ENCODE data around the gene IRF6.

Gene IRF6

DNA sequence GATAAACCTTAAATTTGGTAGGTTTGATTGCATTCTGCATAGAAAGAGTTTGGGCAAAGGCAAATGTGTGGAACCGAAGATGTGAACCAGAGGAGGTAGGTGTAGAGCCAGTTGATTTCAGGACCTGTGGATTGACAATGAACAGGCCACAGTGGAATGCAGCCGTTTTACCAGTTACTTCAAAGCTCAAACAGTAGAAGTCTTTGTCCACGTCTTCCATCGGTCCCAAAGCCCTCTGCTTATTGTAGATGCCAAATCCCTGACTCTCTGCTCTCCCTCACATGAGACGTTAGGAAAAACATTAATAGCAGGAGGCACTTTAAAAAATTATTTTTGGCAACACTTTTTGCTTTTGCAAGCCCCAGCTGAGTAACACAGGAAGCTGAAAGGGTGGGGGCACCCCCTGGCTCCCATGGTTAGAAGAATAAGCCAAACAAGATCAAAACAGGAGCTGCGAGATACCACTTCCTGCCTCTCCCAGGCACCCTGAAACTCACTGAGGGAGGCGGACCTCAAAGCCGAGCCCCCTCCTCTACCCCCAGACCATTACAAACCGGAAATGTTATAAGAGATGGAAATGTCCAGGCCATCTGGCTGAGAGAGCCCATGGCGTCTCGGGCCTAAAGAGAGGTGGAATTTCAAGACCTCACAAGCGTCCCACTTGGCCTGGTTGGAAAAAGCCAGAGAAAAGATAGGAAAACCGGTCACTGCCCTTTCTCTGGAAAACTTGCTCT, 36.6 kb downstream of the IRF6 start:
- no peak overlapping the region for H3K4me3 ChIP-seq (ENCODE audit: low read length)
- 0 out of 2 replicates have a peak, but pooled peaks cover 5% of the 10 kb centered on the region for H3K27me3 ChIP-seq (ENCODE audit: insufficient read depth, low read length)
- H3K4me1 ChIP-seq (ENCODE audit: insufficient read depth, low read length): no peaks in the 10 kb centered on the region
- H3K9me3 ChIP-seq (ENCODE audit: insufficient read depth, low read depth, low read length): peaks cover 7% of the 10 kb centered on the region; the same call in 1 of the 2 replicates
- no peaks in the 10 kb centered on the region for H3K36me3 ChIP-seq (ENCODE audit: insufficient read depth, low read depth, low read length)
- H3K9ac ChIP-seq (ENCODE audit: low read depth, low read length): no peak overlapping the region
- H3K27ac ChIP-seq (ENCODE audit: low read length): no peak overlapping the region

DNA sequence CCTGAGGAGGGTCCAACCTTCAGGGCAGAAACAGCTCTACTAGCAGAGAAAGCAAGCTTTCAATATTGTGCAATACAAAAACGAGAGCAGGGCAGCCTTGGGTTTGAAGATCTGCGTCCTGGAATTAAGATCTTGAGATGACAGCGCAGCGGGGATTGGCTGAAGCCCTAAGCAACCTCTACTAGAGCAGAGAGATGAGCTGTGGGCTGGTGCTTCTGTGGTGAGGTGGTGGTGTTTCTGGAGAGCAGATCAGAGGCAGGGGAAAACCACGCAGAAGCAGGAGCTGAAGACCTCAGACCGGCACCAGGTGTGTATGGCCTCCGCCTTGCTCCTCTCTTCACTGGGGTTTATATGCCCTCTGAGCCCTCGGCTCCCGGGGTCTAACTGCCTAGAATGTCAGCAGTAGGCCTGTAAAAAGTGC, 37.6 kb downstream of the IRF6 start:
- Histone ChIP-seq H3K27ac (ENCODE audit: low read length) (no peak overlapping the region), H3K27me3 (ENCODE audit: insufficient read depth, low read length) (0 out of 2 replicates have a peak, but pooled peaks cover 3% of the 10 kb centered on the region), H3K4me1 (ENCODE audit: insufficient read depth, low read length) (no peaks in the 10 kb centered on the region), H3K9me3 (ENCODE audit: insufficient read depth, low read depth, low read length) (peaks cover 7% of the 10 kb centered on the region; the same call in 1 of the 2 replicates), H3K4me3 (ENCODE audit: low read length) (no peak overlapping the region), H3K36me3 (ENCODE audit: insufficient read depth, low read depth, low read length) (no peaks in the 10 kb centered on the region), H3K9ac (ENCODE audit: low read depth, low read length) (no peak overlapping the region)

DNA sequence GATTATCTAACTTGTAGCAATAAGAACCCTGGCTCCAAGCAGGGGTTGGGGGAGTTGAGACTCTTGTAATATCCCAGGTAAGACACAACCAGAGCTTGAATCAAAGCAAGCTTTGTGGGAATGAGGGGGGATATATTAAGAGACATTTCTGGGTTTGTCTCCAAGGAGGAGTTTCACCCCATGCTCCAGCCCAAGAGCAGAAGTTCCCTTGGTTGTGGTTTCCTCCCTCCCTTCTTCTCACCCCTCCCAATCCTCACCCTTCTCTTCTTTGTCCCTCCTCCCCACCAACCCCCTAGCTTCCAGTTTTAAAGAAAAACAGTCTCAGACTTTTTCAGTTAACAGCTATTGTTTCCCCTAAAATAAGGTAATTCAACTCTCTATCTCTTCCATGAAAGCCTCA, 38.2 kb downstream of the IRF6 start:
- Histone ChIP-seq H3K9me3 (ENCODE audit: insufficient read depth, low read depth, low read length) (peaks cover 7% of the 10 kb centered on the region; the same call in 1 of the 2 replicates), H3K27ac (ENCODE audit: low read length) (no peak overlapping the region), H3K27me3 (ENCODE audit: insufficient read depth, low read length) (no peaks in the 10 kb centered on the region), H3K9ac (ENCODE audit: low read depth, low read length) (no peak overlapping the region), H3K4me1 (ENCODE audit: insufficient read depth, low read length) (no peaks in the 10 kb centered on the region), H3K36me3 (ENCODE audit: insufficient read depth, low read depth, low read length) (no peaks in the 10 kb centered on the region), H3K4me3 (ENCODE audit: low read length) (no peak overlapping the region)

DNA sequence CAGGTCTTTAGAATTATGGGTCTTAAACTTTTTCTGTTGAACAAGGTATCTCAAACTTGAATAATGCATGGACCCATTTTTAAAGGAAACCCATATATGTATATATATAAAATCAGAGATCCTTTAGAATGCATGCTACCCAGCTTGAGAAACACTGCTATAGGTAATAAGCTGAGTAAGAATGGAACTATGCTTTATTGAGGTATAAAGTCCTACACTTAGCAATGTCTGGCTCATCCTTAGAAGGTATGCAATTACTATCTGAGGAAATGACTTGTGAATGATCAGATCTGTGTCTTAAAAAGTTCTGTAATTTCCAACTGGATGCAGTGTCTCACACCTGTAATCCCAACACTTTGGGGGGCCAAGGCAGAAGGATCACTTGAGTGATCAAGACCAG, 38.8 kb downstream of the IRF6 start:
- Histone ChIP-seq H3K9me3 (ENCODE audit: insufficient read depth, low read depth, low read length) (peaks cover 7% of the 10 kb centered on the region; the same call in 1 of the 2 replicates), H3K4me3 (ENCODE audit: low read length) (no peak overlapping the region), H3K27me3 (ENCODE audit: insufficient read depth, low read length) (no peaks in the 10 kb centered on the region), H3K36me3 (ENCODE audit: insufficient read depth, low read depth, low read length) (no peaks in the 10 kb centered on the region), H3K4me1 (ENCODE audit: insufficient read depth, low read length) (no peaks in the 10 kb centered on the region), H3K9ac (ENCODE audit: low read depth, low read length) (no peak overlapping the region), H3K27ac (ENCODE audit: low read length) (no peak overlapping the region)

DNA sequence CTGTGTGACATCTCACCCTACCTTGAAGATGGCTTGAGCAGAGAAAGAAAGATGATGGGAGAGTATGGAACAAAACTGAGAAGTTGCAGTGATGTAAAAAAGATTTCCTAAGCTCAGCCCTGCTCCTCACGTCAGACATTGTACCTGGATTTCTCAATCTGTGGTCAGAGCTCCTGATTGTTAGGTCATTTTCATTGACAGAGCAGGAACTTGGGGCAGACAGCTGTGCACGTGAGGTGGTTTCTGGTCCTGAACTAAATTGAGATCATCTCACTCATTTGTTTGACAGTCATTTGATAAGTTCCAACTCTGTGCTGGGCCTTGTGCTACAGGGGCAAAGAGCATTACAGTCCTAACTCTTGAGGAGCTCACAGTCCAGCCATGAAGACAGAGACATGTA, 39.9 kb downstream of the IRF6 start:
- no peaks in the 10 kb centered on the region for H3K4me1 ChIP-seq (ENCODE audit: insufficient read depth, low read length)
- no peak overlapping the region for H3K27ac ChIP-seq (ENCODE audit: low read length)
- 0 out of 2 replicates have a peak, but pooled peaks cover 3% of the 10 kb centered on the region for H3K27me3 ChIP-seq (ENCODE audit: insufficient read depth, low read length)
- H3K36me3 ChIP-seq (ENCODE audit: insufficient read depth, low read depth, low read length): no peaks in the 10 kb centered on the region
- H3K4me3 ChIP-seq (ENCODE audit: low read length): no peak overlapping the region
- H3K9ac ChIP-seq (ENCODE audit: low read depth, low read length): no peak overlapping the region
- peaks cover 3% of the 10 kb centered on the region; the same call in 1 of the 2 replicates for H3K9me3 ChIP-seq (ENCODE audit: insufficient read depth, low read depth, low read length)

DNA sequence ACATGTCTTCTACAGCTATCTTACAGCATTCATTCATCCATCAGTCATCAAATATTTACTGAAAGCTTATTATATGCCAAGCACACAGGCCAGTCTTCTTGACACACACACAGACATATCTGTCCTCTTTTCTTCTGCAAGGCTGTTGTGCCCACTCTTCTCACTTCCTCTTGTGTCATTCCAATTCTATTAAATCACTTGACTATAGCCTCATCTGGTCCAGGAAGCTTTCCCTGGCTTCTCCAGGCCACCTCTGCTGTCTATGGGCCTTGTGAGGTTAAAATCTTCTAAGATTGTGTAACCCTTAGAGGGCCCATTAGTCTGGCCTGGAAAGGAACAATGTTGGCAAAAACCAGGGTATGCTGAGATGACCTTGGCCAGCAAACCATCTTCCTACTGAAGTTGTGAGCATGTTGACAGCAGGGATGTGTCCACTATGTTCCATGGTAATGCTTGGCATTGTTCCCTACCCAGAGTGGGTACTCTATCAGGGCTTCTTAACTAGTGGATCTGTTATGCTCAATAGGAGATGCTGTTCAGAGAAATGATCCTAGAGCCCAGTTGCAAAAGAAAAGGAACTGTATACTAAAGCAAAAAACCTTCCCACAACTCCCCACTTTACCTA, 44.8 kb downstream of the IRF6 start:
- H3K36me3 ChIP-seq (ENCODE audit: insufficient read depth, low read depth, low read length): no peaks in the 10 kb centered on the region
- H3K27me3 ChIP-seq (ENCODE audit: insufficient read depth, low read length): peaks cover 9% of the 10 kb centered on the region
- no peaks in the 10 kb centered on the region for H3K9me3 ChIP-seq (ENCODE audit: insufficient read depth, low read depth, low read length)
- H3K9ac ChIP-seq (ENCODE audit: low read depth, low read length): no peak overlapping the region
- H3K27ac ChIP-seq (ENCODE audit: low read length): no peak overlapping the region
- H3K4me1 ChIP-seq (ENCODE audit: insufficient read depth, low read length): no peaks in the 10 kb centered on the region
- H3K4me3 ChIP-seq (ENCODE audit: low read length): no peak overlapping the region

DNA sequence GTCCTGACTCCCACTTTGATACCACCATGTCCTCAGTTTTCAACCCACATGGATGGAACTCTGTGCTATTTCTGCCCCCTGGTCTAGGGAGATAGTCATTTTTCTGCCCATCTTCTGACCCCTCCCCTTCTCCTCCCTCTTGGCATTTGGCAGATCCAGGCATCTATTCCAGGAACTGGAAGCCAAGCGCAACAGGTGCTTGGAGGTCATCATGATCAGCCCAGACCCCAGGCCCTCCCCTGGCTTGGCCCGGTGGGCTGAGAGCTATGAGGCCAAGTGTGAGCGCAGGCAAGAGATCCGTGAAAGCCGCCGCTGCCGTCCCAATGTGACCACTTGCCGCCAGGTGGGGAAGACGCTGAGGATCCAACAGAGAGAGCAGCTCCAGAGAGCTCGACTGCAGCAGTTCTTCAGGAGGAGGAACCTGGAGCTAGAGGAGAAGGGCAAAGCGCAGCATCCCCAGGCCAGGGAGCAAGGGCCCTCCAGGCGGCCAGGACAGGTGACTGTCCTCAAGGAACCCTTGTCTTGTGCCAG, 46.0 kb downstream of the IRF6 start:
- Histone ChIP-seq H3K4me1 (ENCODE audit: insufficient read depth, low read length) (no peaks in the 10 kb centered on the region), H3K9ac (ENCODE audit: low read depth, low read length) (no peak overlapping the region), H3K36me3 (ENCODE audit: insufficient read depth, low read depth, low read length) (no peaks in the 10 kb centered on the region)

DNA sequence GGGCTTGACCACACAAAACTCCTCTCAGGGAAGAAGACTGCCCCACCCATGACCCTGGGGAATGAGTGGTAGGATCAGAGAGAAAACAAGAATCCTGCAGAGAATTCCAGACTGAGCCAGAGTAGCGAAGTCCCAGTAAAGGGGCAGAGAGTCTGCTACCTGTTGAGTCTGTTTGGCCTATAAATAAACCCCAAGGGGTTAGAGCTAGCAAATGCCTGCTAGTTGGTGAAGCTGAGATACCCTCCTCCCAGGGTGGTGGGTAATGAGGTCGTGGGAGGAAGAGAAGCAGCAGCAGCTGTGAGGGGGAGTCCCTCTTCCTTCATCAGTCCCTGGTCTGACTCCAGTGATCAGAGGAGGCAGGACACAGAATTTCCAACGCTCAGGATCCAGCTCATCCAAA, 47.5 kb downstream of the IRF6 start:
- H3K4me3 ChIP-seq (ENCODE audit: low read length): no peak overlapping the region
- H3K27ac ChIP-seq (ENCODE audit: low read length): no peak overlapping the region
- no peak overlapping the region for H3K9ac ChIP-seq (ENCODE audit: low read depth, low read length)
- H3K36me3 ChIP-seq (ENCODE audit: insufficient read depth, low read depth, low read length): no peaks in the 10 kb centered on the region
- no peaks in the 10 kb centered on the region for H3K4me1 ChIP-seq (ENCODE audit: insufficient read depth, low read length)
- H3K27me3 ChIP-seq (ENCODE audit: insufficient read depth, low read length): peaks cover 9% of the 10 kb centered on the region
- no peaks in the 10 kb centered on the region for H3K9me3 ChIP-seq (ENCODE audit: insufficient read depth, low read depth, low read length)

More for the DNA sequence above, 46.0 kb downstream of the IRF6 start:
- H3K27ac ChIP-seq (ENCODE audit: low read length): no peak overlapping the region
- peaks cover 9% of the 10 kb centered on the region for H3K27me3 ChIP-seq (ENCODE audit: insufficient read depth, low read length)
- H3K9me3 ChIP-seq (ENCODE audit: insufficient read depth, low read depth, low read length): no peaks in the 10 kb centered on the region
- H3K4me3 ChIP-seq (ENCODE audit: low read length): no peak overlapping the region

DNA sequence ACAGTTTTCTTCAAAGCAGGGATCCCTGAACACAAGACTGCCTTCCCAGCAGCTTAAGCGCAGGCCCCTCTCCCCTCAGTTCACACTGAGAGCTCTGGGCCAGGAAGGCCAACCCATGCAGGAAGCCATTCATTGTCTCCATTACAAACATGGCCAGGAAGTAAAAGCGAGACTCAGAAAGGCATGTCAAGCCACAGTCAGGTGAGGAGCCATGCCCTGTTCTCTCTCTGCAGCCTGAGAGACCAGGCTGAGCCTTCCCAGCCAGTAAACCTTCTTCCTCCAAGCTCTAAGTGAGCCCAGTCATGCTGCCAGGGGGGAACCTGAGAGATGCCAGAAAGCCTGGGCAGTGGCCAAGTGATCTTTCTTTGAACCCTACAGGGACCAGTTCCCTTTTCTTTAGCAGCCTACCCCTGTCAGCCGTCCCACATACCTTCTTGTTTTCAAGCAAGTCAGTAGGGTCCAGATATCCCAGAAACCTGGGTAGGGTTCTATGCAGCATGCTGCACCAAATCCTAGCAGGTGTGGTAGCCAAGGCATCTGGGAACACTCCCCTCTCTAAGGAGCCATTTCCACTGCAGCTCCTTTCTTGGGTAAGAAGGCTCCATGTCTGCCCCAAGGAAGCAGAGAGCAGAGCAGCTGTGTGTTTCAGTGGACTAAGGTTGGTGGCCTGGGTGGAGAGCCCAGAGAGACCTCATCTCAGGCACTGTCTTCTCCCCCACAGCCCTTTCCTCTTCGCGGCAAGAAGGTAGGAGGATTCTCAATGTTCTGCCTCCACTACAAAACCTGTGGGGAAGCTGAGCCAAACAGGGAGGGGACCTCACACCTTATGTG, 49.1 kb downstream of the IRF6 start:
- Histone ChIP-seq H3K9ac (ENCODE audit: low read depth, low read length) (no peak overlapping the region), H3K27me3 (ENCODE audit: insufficient read depth, low read length) (peaks cover 9% of the 10 kb centered on the region), H3K4me1 (ENCODE audit: insufficient read depth, low read length) (no peaks in the 10 kb centered on the region), H3K9me3 (ENCODE audit: insufficient read depth, low read depth, low read length) (no peaks in the 10 kb centered on the region), H3K36me3 (ENCODE audit: insufficient read depth, low read depth, low read length) (no peaks in the 10 kb centered on the region), H3K4me3 (ENCODE audit: low read length) (no peak overlapping the region), H3K27ac (ENCODE audit: low read length) (no peak overlapping the region)

DNA sequence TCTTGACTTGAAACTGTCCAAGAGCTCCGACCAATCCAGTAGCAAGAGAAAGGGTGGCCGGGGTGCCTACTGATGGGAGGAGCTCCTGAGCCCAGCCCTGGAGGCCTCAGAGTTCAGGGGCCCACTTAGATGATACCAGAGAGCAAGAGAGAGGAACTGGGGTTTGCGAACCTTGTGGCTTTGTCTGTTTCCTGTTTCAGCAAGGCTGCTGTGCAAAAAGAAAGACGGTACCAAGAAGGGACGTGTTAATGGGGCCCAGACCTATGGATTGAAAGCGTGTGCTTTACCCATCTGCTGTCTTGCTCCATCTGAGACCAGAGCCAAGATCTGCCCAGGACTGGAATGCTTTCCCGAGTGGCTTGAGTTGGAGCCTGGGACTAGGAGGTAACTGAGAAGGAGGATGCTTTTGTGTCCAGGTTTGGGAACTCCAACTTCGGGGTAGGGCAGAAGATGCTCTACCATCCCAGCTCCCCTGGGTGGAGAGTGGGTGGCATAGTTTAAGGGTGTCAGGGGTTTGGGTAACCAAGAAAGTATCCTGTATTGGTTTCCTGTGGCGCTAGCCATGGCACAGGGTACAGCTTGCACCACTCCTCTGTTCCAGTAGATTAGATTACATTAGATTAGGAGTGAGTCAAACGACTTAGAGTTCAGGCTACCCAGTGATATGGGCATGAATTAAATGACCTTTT, 49.9 kb downstream of the IRF6 start, which contains the start of gene TRAF3IP3:
TSS of gene TRAF3IP3 (plus strand) at position 128 of the 689 bp plus-strand sequence. CDS start 3,987 bp downstream, outside the sequence.
- no peak within 1 kb of the TSS for H3K4me3 ChIP-seq (ENCODE audit: low read length)
- no peak within 1 kb of the TSS for H3K27ac ChIP-seq (ENCODE audit: low read length)
- H3K9ac ChIP-seq (ENCODE audit: low read depth, low read length): no peak within 1 kb of the TSS

DNA sequence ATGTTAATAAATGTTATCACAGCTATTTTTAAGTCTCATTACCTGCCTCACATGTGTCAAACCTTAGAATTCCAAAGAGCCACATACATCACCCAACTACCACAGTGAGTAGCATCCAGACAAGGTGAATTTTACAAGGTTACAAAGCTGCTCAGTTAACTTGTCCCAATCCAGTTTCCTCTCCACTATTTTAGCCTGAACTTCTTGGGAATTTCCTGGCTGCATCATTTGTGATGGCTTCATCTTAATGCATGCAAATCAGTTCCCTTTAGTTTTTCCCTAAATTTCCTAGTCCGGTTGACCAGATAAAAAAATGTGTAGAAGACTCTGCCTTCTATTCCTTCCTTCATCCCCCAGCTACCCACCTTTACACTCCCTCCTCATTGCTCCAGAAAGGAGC, 50.7 kb downstream of the IRF6 start:
- Histone ChIP-seq H3K9me3 (ENCODE audit: insufficient read depth, low read depth, low read length) (no peaks in the 10 kb centered on the region), H3K9ac (ENCODE audit: low read depth, low read length) (no peak overlapping the region), H3K4me3 (ENCODE audit: low read length) (no peak overlapping the region), H3K27me3 (ENCODE audit: insufficient read depth, low read length) (peaks cover 6% of the 10 kb centered on the region), H3K4me1 (ENCODE audit: insufficient read depth, low read length) (no peaks in the 10 kb centered on the region), H3K27ac (ENCODE audit: low read length) (no peak overlapping the region), H3K36me3 (ENCODE audit: insufficient read depth, low read depth, low read length) (no peaks in the 10 kb centered on the region)

More for the DNA sequence above, 49.9 kb downstream of the IRF6 start, which contains the start of gene TRAF3IP3:
- H3K36me3 ChIP-seq (ENCODE audit: insufficient read depth, low read depth, low read length): no peaks in the 10 kb centered on the region
- H3K9me3 ChIP-seq (ENCODE audit: insufficient read depth, low read depth, low read length): no peaks in the 10 kb centered on the region
- peaks cover 7% of the 10 kb centered on the region for H3K27me3 ChIP-seq (ENCODE audit: insufficient read depth, low read length)
- no peaks in the 10 kb centered on the region for H3K4me1 ChIP-seq (ENCODE audit: insufficient read depth, low read length)
